Pons (tissue), 1 donor: ENCODE results near the gene ISX.
"Not testable (repeated sequence)": the region's sequence is repeated elsewhere in the genome, so short reads cannot be mapped to it uniquely, and the experiment has no call there.

ENCODE experiments used
- DNase-seq: peaks from one replicate; pipeline ENCODE4 v3.0.0-alpha.2; 2016; ENCODE audit warnings: low spot score

The ISX gene

DNA sequence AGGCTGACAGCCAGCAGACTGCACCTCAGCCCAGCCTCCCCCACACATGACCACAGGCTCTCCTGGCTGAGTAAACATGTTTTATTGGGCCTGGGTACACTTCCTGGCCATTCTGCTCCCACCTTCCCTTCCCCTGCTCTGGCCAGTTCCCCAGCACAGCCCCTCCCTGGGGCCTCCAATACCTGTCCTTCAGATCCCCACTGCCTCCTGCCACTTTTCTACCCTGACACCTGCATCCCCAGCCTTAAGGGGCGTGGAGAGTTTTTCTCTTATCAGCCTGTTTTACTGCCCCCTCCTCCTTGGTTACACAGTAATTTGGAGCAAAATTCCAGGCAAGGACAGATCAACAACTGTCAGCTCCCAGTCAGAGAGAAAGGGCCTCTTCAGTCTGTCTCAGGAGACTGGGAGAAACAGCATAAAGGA lies at the start of gene ISX:
ISX (plus strand) TSS at position 363 of the 423 bp plus-strand sequence. CDS start 930 bp downstream, outside the sequence.
- no peak for DNase-seq

DNA sequence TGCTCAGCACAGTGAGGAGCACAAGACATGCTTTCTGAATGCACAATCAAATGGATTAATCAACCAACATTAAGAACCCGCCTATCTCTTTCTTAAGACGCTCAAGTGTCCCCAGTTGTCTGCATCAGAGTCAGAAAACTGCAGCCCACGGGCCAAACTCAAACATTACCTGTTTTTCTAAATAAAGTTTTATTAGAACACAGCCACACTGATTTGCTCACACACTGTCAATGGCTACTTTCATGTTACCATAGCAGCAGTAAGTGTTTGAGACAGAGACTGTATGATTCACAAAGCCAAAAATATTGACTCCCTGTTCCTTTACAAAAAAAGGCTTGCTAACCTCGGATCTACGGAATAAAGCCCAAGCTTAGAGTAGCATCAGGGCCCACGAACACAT lies 49.0 kb upstream of the ISX start:
- no peak for DNase-seq

DNA sequence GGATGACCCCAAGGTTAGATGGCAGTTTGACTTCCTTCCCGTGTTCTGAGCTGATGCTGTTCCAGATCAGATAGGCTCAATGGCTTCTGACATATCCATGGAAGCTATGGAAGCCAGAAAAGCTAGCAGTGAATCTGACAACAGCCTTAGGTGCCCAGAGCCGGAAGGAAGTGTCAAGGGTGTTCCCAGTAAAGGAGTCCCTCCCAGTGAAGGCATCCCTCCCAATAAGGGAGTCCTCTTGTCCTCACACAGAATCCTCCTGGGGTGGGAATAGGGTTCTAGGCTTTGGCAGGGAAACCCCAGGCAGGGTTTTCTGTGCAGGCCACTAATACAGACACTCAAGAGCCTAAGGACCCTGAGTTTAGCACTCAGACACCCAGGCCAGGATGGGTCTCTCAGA lies 47.0 kb upstream of the ISX start:
- no peak for DNase-seq

DNA sequence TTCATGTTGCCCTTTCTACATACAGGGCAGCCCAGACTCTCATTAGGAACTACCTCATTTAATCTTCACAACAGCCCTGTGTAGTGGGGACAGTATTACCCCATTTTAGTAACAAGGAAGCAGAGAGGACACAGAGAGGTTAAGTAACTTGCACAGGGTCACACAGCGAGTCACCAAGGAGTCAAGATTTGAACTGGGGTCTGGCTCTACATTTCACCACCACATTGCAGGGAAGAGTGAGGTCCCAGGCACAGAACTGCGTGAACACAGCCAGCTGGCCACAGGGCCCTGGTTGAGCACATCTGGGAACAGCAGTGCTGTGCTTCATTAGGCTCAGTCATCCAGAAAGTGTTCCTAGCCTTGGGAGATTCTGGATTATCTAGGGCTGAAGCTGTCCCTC lies 45.4 kb upstream of the ISX start:
- DNase-seq: no peak

DNA sequence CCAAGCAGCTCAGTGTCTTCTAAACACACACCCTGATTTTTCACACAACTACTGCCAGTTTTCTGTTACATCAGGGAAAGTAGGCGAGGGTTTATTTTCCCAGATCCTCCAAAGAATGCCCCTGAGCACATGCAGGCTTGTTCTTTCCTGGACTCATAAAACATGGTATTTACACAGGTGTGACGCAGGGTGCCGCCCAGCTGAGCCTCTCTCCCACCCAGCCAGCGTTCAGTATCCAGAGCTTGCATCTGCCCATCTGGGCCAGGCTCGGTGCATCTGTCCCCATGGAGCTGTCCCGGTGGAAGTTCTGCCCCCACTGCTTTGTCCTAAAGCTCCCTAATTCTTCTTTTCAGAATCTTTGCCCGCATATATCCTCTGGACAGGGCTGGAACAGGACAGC lies 44.8 kb upstream of the ISX start:
- DNase-seq: no peak

DNA sequence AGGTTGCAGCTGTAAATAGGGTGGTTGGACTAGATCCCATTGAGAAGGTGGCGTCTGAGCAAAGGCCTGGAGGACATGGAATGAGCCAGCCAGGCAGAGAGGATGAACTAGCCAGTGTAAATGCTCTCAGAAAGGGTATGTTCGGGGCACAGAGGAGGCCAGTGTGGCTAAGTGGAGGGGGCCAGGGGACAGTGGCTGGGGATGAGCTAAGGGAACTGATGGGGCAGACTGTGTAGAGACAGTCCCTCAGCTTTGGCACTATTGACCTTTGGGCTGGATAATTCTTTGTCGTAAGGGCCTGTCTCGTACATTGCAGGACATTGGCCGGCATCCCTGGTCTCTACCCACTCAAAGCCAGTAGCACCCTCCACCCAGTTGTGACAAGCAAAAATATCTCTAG lies 43.7 kb upstream of the ISX start:
- DNase-seq: no peak

DNA sequence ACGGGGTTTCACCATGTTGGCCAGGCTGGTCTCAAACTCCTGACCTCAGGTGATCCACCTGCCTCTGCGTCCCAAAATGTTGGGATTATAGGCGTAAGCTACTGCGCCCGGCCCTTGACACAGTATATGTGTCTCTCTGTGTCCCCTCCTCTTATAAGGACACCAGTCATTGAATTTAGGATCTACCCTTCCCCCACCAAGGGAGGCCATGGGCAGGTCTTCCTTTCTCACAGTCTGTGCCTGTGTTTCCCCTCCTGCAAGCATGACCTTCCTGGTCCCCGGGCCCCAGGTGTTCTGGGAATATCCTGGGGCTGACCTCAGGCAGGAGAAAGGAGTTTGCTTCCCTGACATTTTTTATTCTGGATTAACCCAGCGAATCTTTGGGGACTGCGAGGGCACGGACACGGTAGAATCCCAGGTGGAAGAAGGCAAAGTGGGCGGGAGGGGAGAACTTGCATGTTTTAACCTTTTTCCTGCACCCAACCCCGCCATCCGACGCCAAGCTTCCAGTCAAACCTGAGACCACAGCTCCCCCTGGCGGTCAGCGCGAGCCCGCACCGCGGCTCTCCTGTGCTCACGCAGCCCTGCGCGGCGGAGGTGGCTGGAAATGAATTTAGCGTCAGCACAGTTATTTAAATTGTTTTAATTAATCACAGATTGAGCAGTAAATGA lies 42.1 kb upstream of the ISX start:
- DNase-seq: peak; percentile 14

DNA sequence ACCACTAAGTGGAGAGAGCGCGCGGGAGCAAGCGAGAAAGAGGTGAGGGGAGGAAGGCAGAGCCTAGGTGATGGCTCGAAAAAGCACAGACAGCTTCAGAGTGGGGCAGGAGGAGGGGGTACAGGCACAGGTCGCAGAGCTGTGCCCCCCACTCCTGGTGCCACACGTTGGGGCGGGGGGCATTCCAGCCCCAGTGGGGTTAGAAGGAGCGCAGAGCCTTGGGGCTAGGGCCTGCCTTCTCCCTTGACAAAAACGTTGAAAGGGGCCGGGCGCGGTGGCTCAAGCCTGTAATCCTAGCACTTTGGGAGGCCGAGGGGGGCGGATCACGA lies 41.6 kb upstream of the ISX start:
- no peak for DNase-seq

DNA sequence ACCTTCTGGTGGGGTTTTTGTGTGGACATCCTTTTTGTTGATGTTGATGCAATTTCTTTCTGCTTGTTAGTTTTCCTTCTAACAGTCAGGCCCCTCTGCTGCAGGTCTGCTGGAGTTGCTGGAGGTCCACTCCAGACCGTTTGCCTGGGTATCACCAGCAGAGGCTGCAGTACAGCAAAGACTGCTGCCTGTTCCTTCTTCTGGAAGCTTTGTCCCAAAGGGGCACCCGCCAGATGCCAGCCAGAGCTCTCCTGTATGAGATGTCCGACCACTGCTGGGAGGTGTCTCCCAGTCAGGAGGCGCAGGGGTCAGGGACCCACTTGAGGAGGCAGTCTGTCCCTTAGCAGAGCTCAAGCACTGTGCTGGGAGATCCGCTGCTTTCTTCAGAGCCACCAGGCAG lies 35.8 kb upstream of the ISX start:
- not testable (repeated sequence) for DNase-seq

DNA sequence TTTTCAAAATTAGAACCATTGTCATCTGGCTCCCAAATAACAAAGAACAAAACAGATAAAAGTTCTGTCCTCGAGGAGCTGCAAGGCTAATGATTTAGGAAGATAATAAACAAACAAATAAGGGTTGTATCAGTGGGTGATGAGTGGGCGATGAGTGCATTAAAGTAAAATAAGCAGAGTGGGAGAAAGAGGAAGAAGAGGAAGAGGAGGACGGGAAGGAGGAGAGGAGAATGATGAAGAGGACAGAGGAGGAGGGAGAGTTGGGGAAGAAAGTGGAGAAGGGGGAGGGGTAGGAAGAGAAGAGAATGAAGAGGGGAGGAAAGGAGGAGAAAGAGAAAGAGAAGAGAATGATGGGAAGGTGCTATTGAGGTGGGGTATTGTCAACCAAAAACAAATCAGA lies 33.4 kb upstream of the ISX start:
- no peak for DNase-seq

DNA sequence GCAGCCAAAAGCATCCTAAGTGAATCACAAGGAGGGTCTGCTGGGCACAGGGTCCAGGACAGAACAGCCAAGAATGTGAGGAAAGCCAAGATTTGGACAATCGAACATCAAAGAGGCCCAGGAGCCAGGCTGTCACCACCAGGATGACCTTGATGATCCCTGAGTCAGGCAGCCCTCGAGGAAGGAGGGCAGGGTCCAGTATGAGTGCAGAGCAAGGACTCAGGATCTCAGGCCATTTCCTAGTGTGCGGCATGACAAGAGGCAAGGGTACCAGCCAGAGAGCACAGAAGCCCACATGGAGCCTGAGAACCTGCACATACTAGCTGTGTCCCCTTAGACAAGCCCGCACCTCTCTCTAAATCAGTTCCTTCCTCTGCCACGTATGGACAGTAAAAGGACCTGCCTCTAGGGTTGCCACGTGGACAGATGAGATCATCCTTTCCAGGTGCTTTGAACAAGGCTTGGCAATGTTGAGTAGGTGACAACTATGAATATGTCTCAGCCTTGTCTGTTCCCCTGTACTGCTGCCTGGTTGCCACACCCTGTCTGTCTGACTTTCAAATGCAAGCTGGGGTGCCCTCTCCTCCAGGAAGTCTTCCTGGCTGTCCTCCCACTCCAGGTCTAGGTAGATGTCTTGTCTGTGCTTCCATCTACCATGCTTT lies 32.2 kb upstream of the ISX start:
- DNase-seq: no peak

DNA sequence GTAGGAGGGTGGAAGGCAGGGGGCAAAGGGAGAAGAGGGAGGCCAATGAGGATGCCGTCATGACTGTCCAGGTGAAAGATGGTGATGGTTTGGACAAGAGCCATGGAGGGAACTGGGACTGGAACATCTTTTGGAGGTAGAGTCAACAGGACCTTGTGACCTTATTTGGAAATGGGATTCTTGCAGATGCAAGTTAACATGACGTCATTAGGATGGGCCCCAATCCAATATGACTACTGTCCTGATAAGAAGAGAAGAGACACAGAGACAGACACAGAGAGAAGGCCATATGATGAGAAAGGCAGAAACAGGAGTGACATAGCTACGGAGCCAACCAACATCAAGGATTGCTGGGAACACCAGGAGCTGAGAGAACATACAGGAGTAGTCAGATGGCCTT lies 31.0 kb upstream of the ISX start:
- DNase-seq: no peak

DNA sequence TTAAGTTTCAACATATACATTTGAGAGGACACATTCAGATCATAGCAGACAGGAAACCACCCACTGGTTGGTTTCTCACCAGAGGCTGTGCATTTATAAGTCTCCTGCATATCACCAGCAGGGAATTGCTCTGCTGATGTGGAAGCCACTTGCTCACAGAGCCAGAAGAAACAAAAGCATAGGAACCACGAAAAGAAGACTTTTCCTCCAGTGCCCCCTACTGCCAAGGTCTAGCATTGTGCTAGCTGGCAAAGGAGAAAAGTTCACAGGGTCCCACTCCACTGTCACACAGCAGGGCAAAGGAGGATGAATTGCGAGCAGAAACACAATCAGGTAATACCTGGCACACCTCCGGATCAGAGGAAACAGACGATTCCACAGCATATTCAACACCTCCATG lies 28.9 kb upstream of the ISX start:
- DNase-seq: no peak

DNA sequence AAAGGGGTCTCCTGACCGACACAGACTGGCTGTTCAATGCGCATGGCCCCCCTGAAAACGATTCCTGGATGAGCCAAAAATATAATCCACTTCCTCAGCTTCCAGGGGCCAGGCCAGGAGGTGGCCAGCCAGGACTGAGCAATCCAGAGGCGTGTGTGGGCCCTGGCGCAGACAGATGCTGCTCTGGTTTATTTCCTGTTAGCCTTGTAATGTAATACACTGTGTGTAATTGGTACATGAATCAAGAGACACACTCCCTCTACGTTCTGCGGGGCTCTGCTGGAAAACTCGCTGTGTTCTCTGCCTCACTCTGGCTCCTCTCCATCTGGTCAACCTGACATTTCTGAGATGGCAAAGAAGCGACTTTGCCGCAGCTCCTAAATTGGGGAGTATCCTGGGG lies 26.3 kb upstream of the ISX start:
- no peak for DNase-seq

DNA sequence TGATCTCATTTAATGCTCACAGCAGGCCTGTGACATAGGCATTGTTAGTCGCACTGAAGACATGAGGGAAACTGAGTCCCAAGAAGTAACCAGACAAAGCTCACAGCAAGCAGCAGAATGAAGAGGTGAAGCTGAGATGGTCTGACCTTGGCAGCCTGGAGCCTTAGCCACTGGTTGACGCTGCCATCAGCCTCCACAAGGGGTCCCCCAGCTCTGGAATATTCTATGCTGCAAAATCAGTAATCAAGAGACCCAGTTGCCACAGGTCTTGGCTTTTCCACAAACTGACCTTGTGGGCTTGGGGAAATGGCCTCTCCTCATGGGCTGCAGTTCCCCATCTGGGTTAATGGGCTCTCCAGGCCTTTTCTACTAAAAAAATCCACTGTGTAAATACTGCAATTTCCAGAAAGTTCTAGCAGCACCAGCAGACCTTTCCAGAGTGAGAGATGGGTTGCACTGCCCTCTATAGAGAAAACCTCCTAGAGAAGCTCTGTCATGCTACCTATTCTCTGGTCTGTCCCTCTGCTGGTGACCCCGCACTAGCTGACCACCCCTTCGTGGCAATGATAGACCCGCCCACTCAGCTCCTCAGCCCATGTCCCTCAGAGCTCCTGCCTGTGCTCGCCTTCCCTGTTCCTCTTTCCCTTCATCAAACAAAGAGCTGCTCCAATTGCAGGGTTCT lies 22.6 kb upstream of the ISX start:
- DNase-seq: no peak

DNA sequence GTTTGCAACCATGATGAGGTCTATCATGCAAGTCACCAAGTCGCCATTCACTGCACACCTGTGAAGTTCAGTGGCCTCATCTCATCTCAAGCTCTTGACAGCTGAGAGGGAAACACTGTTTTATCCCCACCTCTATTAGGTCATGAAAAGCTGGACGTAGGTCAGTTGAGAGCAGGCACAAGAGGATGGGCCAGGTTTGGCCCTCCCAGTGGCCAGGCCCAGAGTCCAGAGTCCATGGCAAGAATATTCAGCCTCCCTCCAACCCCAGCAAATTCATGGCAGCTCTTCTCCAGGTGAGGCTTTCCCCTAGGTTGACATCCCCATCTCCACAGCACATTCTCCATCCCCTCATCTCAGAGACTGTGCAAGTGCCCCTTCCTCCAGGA lies 22.0 kb upstream of the ISX start:
- no peak for DNase-seq

DNA sequence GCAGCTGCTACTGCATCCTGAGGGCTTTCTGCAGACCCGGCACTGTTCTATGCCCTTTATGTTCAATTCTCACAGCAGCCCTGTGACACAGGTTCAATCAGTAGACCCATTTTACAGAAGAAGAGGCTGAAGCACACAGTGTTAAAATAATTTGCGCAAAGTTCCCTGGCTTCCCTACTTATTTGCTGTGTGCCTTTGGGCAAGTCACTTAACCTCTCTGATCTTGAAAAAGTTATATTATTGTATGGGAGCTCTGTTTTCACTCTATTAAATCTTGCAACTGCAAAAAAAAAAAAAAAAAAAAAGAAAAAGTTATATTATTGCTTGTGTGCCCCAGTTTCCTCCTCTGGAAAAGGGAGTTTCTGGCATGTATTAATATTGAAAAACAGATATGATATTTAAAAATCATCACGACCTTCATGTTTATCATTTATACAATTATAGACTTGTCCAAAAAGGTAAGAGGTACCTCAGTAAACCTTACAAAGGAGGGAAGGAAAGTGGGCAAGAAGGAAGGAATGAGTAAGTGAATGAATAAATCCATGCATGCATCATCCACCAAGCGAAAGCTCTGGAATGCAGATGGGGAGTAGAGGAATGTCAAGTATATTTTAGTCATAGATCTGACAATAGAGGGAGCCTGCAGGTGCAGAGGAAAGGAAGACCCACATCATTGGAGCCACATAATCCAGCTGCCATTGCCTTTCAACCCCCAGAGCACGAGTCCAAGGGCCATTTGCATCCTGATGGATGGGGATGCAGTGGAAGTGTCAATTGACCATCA lies 21.2 kb upstream of the ISX start:
- no peak for DNase-seq

DNA sequence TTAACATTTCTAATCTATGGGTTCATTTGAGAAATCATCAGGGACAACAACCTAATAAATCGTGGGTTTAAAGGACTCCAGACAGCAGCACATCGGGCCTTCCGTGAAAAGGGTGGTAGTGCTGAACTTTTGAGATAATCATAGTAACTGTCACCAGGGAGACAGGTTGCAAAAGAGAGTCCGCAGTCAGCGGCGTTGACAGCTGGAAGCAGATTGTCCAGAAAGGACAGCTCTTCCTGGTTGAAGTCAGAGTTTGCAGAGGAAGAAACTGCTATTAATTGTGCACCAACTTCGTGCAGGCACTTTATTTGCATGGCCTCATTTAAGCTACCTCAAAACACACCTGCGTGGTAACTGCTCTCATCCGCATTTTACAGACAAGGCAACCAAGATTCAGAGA lies 20.5 kb upstream of the ISX start:
- DNase-seq: no peak

DNA sequence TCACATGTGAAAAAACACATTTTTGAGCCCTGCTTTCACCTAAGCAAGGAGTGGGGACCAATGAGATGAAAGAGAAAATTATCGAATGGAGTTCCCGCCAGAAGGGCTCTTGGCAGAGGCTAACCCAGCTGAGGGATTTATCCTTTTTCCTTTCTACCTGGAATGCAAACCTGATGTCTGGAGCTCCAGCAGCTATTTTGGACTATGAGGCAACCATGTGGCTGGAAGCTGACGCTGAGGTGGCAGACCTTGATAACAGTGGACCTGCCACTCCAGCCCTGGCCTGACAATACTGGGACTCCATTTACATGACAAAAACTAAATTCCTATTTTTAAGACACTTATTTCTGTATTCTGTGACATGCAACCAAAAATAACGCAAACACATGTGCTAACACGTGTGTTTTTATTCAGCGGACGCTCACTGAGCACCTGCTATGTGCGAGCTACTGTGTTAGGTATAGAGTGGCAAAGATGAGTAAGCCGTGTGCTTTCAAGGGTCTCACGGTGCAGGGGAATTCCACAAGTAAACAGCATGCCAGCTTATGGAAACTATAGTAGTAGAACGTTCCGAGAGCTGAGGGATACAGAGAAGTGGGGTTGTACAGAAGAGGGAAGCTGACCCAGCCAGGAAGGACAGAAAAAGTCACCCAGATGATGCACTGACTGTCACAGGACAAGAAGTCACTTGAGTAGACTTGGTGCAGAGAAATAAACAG lies 19.1 kb upstream of the ISX start:
- DNase-seq: no peak

DNA sequence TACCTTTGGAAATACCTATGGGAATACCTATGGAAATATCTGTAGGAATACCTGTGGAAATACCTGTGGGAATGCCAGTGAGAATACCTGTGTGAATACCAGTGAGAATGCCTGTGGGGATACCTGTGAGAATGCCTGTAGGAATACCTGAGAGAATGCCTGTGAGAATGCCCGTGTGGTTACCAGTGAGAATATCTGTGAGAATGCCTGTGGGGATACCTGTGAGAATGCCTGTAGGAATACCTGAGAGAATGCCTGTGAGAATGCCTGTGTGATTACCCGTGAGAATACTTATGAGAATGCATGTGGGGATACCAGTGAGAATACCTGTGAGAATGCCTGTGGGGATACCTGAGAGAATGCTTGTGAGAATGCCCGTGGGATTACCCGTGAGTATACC lies 15.9 kb upstream of the ISX start:
- not testable (repeated sequence) for DNase-seq

DNA sequence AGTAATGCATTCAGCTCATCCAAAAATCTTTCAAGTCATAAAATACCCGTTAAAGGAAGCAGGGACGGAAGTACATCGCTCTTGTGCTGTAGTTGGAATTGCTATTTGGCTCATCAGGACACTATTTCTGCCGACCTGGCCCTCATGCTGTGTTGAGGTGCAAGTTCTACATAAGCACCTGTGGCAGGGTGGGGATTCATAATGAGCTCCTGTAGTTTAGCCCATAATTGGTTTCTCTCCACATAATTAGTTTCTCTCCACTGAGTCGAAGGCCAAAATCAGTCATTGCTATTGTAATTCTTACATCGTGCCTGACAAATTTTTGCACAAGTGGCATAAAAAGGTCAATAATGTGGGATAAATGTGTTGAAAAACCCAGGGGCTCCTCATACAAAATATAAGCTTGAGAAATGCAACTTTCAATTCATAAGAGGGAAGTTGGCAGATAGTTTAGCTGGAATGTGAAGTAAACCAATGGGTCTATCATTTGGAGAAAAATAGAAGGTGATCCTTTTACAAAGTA lies 14.9 kb upstream of the ISX start:
- DNase-seq: no peak

DNA sequence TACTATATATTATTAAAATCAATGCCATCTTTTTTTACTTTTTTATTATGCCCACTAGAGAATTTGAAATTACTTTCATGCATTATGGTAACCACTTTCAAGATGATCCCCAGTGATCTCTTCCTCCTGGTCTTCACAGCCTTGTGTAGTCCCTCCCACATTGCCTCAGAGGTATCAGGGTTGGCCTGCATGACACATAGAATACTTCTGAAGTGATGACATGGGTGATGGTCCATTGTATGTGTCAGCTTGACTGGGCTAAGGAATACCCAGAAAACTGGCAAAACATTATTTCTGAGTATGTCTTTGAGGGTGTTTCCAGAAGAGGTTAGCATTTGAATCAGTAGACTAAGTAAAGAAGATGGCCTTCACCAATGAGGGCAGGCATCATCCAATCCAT lies 14.2 kb upstream of the ISX start:
- DNase-seq: no peak
